Renal pelvis (tissue), 4 donors: ENCODE measurements around the gene SPOCK1. TPM values are rescaled to one million over a fixed set of nuclear protein-coding genes. Genes with fewer than 3 reads are reported as not detected.

Experiments used
- DNase-seq: peaks from one replicate; pipeline ENCODE4 v3.0.0-alpha.2; 2013
- polyA plus RNA-seq, 3 donors: library from polyadenylated mRNA; unstranded; fragments of 120-200 nt; gene quantifications; one replicate each; pipeline ENCODE4 v1.2.1, GENCODE V29; 2013; ENCODE audit not compliant: insufficient read length in 3 of 3

SPOCK1 gene
- polyA plus RNA-seq, 3 donors, result 4.5 to 9.5 (median 9.2) TPM

GRCh38 chr5:137450759-137451158, 48.4 kb downstream of the SPOCK1 start:
- no peak for DNase-seq

GRCh38 chr5:137448868-137449267, 50.3 kb downstream of the SPOCK1 start:
- no peak for DNase-seq

- DNase-seq, result no peak
Observed at GRCh38 chr5:137446615-137447014, 52.5 kb downstream of the SPOCK1 start.

GRCh38 chr5:137446151-137446550, 53.0 kb downstream of the SPOCK1 start:
- DNase-seq, result no peak

- no peak for DNase-seq
Observed at GRCh38 chr5:137442660-137443059, 56.5 kb downstream of the SPOCK1 start.

- peak; percentile 26 for DNase-seq
Observed at GRCh38 chr5:137441476-137441875, 57.6 kb downstream of the SPOCK1 start.

GRCh38 chr5:137440795-137441194, 58.3 kb downstream of the SPOCK1 start:
- no peak for DNase-seq

- no peak for DNase-seq
Observed at GRCh38 chr5:137439645-137440044, 59.5 kb downstream of the SPOCK1 start.

- no peak for DNase-seq
Observed at GRCh38 chr5:137438932-137439331, 60.2 kb downstream of the SPOCK1 start.

GRCh38 chr5:137437774-137438173, 61.4 kb downstream of the SPOCK1 start:
- DNase-seq, result no peak

- DNase-seq, result no peak
Observed at GRCh38 chr5:137433539-137433938, 65.6 kb downstream of the SPOCK1 start.

GRCh38 chr5:137432376-137432775, 66.8 kb downstream of the SPOCK1 start:
- DNase-seq, result no peak

GRCh38 chr5:137431051-137431450, 68.1 kb downstream of the SPOCK1 start:
- peak; percentile 35 for DNase-seq

- DNase-seq, result no peak
Observed at GRCh38 chr5:137415231-137415681, 83.9 kb downstream of the SPOCK1 start.

GRCh38 chr5:137414112-137414755, 84.9 kb downstream of the SPOCK1 start:
- no peak for DNase-seq

GRCh38 chr5:137412136-137412535, 87.0 kb downstream of the SPOCK1 start:
- no peak for DNase-seq

GRCh38 chr5:137410234-137411010, 88.7 kb downstream of the SPOCK1 start:
- no peak for DNase-seq

- DNase-seq, result no peak
Observed at GRCh38 chr5:137409736-137410135, 89.4 kb downstream of the SPOCK1 start.

- no peak for DNase-seq
Observed at GRCh38 chr5:137407090-137407489, 92.0 kb downstream of the SPOCK1 start.

GRCh38 chr5:137405393-137405792, 93.7 kb downstream of the SPOCK1 start:
- DNase-seq, result no peak

- DNase-seq, result no peak
Observed at GRCh38 chr5:137403869-137404268, 95.3 kb downstream of the SPOCK1 start.

GRCh38 chr5:137402436-137403187, 96.5 kb downstream of the SPOCK1 start:
- no peak for DNase-seq

GRCh38 chr5:137401946-137402345, 97.2 kb downstream of the SPOCK1 start:
- DNase-seq, result no peak
